Keratinocyte (primary cell): Measurements from ENCODE around the gene PARM1.

Source experiments
- EZH2 ChIP-seq: IDR thresholded peaks from one replicate; pipeline ENCODE4 v1.6.1; 2012; ENCODE audit warnings: inconsistent platforms, mild to moderate bottlenecking, low read length, moderate library complexity
- TF ChIP-seq, protein P1 (sequence below), 3 experiments: IDR thresholded peaks in 1 of 3; conservative IDR thresholded peaks in 1 of 3; optimal IDR thresholded peaks in 1 of 3; 2 replicates in 2 of 3; 3 replicates in 1 of 3; pipeline versions ENCODE3 to v1.5.1; 2011; ENCODE audit warnings: low read length in 3 of 3, mild to moderate bottlenecking in 3 of 3, moderate library complexity in 2 of 3, control low read depth in 1 of 3, inconsistent platforms in 1 of 3; ENCODE audit not compliant: insufficient read depth in 2 of 3; ENCODE audit errors: extremely low read depth in 1 of 3

DNA sequence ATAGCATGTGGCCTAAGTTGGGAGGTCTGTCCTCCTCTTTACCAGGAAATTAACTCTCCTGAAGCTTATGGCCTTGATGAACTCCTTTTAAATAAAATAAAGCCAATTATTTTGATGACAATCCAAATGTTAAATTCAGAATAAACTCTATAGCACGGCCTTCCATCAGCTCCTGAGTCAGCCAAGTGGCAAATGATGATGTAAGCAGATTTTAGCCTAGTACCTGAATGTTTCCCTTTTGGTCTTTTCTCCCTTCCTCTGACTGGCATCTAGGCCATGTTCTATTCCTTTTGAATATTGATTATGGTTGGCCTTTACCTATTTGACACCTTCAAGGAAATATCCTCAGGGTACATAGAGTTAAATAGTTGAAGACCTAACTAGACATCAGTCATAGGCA lies 76.2 kb downstream of the PARM1 start:
- TF ChIP-seq, protein P1, sequence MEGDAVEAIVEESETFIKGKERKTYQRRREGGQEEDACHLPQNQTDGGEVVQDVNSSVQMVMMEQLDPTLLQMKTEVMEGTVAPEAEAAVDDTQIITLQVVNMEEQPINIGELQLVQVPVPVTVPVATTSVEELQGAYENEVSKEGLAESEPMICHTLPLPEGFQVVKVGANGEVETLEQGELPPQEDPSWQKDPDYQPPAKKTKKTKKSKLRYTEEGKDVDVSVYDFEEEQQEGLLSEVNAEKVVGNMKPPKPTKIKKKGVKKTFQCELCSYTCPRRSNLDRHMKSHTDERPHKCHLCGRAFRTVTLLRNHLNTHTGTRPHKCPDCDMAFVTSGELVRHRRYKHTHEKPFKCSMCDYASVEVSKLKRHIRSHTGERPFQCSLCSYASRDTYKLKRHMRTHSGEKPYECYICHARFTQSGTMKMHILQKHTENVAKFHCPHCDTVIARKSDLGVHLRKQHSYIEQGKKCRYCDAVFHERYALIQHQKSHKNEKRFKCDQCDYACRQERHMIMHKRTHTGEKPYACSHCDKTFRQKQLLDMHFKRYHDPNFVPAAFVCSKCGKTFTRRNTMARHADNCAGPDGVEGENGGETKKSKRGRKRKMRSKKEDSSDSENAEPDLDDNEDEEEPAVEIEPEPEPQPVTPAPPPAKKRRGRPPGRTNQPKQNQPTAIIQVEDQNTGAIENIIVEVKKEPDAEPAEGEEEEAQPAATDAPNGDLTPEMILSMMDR (optimal IDR thresholded peaks at IDR 0.05 in 1 of 3, IDR thresholded peaks at IDR 0.05 in 1 of 3, conservative IDR thresholded peaks at IDR 0.05 in 1 of 3; ENCODE audit: extremely low read depth in 1 of 3, insufficient read depth in 2 of 3, low read length in 3 of 3) = no peak
- no peak for TF ChIP-seq EZH2
